ENCODE data around the gene PDE3A.
"Not testable (repeated sequence)": the region's sequence is repeated elsewhere in the genome, so short reads cannot be mapped to it uniquely, and the experiment has no call there.

Gene PDE3A

DNA sequence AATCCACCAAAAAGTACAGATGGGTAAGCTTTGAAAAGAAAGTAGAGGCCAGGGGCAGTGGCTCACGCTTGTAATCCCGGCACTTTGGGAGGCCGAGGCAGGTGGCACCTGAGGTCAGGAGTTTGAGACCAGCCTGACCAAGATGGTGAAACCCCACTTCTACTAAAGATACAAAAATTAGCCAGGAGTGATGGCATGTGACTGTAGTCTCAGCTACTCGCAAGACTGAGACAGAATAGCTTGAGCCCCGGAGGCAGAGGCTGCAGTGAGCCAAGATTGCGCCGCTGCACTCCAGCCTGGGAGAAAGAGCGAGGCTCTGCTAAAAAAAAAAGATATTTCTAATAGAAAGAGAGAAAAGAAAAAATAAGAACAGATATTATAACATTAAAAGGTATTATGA is 192.6 kb downstream of the PDE3A start:
- DNase-seq: no peak

DNA sequence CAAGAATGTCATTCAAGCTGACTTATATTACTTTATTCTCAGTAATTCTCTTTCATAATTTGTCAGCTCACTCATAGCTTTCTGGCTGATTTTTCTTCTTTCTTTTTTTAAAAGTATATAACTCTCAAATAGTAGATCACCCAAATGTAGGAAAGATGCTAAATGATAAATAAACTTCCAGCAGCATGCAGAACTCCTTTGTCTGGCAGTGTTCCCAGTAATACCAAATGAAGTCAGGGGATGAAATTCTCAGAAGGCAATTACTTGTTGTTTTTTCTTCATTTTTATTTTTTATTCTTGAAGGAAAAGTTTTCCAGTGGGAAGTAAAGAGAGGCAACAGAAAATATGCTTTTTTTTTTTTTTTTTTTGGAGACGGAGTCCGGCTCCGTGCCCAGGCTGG is 193.5 kb downstream of the PDE3A start:
- DNase-seq: no peak

DNA sequence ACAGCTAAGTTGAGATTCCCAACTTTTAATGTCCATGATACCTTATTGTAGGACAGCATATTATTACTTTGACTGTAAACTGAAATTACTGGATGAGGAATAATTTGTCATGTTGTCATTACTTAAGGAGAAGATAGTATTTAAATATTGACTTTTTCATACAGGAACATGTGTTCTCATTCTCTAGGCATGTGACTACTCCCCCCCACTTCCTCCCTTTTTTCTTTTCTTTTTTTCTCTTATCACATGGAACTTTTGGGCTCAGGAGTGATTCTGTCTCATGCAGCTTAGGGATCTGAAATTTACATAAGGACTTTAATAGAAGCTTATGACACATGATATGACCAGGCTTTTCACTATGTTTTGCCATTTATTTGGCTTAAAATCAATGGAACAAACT is 199.1 kb downstream of the PDE3A start:
- DNase-seq: no peak

DNA sequence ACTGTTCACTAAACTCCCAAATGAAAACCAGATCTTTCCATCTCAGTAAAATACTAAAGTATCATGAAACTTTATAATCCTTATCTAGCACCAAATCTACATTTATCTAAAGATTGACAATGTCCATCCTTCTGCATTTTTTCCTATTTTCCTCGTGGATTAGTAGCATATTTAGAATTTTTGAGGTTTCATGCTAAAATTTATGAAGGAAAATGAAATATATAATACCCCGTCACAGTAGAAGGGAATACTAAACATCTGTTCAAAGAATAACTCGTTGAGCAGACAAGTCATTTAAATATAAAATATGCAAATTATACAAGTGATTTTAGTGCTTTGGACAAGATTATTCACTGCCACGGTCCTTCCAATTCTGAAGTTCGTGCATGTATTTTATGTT is 204.1 kb downstream of the PDE3A start:
- DNase-seq: no peak

DNA sequence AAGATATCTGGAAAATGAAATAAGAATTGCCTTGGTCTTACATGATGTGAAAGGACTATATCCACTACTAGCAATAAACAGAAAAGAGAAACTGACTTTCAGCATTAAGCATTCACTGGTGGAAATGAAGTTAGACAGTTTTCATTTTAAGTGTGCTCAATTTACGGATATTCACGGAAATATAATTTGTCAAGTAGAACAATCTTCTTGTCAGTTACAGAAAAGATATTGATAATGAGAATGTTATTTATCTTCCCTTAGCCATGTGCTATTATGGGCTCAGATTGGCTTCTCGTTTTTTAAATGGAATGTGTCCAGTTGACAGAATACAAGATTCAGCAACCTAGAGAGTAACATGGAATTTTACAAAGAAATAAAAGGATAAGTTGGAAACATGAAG is 208.2 kb downstream of the PDE3A start:
- DNase-seq: no peak

DNA sequence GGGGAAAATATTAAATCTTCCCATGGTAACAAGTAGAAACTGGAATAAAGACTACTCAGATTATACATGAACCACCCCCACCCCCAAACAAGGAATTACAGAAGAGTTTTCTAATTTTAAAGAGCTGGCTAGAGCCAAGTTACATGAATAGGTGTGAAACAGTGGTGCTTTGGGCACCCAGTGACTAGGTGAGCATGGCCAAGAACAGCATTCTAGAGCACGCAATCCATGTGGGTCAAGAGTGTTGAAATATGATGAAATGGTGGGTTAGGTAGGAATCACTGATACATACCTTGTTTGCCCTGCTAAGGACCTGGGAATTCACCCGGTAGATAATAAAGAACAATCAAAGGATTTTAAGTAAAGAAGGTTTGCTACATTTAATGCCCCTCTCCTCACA is 208.7 kb downstream of the PDE3A start:
- no peak for DNase-seq

DNA sequence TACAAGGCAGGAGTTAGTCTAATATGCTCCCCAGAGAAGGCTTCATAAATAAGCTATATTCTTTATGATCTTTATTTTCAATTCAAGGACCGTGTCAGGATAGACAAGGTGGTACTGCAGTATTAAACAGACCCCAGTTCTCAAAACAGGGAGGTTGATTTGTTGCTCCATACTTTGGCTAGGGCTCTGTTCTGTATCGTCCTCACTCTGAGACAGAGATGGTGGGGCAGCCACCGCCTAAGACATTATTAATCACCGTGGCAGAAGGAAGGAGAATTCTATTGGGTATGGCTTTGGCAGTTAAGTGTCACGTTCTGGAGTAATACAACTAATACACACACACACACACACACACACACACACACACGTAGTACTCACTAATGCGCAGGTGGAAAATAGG is 209.8 kb downstream of the PDE3A start:
- no peak for DNase-seq

DNA sequence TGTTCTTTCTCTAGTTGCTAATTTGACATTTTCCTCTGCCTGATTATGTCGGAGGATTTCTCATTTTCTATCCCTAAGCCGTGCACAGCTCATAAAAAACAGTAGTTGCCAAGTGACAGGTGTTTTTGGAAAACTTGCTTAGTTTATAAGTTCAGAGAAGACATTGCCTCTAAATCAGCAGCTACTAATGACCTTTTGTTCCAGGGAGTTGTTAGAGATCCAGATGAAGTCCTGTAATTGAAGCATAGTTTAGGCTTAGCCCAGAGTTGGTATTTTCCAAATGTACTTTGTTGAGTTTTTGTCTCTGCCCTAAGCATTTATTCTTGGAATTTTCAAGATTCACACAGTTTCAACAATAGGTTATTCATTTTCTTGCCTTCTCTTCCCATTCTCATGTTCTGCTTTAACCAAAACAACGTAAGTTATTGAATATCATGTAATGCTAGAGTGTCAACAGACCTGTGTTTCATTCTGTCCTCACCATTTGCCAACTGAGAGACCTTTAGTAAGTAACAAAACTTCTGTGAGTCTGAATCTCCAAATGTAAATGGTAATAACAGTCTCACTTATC is 216.8 kb downstream of the PDE3A start:
- DNase-seq: no peak

DNA sequence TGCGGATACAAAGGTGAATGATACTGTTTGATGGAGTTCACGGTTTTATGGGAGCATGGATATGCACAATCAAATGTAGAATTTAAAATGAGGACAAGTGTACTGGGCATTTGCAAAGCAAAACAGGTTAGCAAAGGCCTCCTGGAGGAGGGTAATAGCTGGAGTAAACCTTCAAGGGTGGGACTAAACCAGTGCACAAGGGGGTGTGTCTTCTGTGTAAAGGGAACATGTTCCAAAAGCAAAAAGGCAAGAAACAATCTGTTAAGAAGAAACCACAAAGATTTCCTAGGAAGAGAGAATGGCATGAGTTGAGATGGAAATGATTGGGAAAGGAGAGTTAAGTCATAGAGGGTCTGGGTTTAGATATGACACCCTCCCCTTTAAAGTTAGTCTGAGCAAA is 217.6 kb downstream of the PDE3A start:
- no peak for DNase-seq

DNA sequence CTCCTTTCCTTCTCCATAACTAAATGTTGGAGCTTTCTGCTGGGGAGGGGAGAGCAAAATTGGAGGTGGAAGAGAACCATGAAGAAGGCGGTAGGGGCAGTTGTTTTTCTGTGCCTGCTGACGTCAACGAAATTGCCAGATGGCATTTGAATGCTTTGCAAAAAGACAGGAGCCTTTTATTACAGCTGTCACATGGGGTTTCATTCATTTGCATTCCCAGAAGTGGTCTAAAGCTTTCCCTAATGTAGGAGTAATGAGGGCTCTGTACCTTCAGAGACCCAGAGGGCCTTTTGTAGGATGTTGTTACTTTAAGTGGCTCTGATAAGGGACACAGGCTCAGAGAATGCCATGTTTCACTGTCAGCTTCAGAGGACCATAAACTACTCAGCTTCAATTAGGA is 219.7 kb downstream of the PDE3A start:
- no peak for DNase-seq

DNA sequence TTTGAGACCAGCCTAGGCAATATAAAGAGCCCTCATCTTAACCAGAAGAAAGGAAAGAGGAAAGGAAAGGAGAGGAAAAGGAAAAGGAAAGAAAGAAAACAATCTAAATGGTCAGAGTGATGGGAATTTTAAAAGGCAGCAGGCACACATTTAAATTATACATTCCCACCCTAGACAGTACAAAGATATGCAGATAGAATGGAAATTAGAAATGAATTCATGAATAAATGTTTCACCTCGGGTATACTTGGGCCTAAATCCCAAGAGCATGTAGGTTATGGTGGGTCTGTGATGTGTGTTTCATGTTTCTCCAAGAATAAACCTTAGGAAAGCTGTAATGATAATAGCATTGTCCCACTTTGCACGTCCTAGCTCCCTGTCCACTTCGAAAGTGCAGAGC is 222.2 kb downstream of the PDE3A start:
- no peak for DNase-seq

DNA sequence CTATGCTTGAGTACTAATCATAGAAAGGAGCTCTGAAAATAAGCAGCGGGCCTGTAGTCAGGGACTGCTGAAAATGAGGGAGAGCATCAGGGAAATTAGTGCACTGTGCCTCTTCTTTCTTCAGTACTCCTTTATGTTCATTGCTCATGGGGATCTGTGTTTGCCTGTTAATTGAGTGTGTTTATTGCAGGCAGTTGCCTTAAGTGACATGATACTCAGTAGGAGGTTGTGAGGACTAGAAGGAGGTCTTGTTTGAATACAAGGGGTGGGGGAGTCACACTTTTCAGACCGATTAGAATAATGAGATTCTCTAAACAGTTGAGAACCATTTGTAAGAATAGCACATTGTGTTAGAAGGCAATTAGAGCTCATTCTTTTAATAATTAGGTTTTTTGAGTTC is 224.2 kb downstream of the PDE3A start:
- no peak for DNase-seq

DNA sequence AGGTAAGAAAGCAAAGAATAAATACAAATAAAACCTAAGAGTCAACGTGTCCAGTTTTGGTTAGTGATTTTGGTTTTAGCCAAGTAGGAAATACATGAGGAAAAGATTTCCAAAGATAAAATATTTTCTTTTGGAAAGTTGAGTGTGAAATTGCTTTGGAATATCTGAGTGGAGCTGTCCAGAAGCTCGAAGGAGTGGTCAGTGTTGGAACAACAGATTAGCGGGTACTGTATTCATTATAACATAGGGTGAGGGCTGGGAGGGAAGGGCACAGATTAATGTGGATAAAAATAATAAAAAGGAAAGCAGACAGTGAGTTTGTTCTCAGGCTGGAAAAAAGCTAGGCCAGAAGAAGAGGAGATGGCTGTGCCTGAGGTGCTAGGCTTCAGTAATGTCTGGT is 225.3 kb downstream of the PDE3A start:
- no peak for DNase-seq

DNA sequence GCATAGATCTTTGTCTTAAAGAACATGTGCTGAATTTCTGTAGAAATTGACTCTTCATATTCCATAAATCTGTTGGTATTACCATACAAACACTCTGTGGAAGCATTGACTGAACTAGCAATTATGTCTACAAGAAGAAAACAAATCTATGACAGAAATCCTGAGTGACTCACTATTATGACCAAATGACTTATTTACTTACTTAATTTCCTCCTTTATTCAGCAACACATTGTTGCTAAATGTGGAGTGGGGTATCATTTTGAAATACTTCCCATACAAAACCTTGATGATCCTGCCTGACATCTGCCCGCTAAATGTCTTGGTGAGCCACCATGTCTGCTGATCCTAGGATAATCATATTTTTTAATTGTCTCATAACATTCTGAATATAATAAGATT is 227.7 kb downstream of the PDE3A start:
- no peak for DNase-seq

DNA sequence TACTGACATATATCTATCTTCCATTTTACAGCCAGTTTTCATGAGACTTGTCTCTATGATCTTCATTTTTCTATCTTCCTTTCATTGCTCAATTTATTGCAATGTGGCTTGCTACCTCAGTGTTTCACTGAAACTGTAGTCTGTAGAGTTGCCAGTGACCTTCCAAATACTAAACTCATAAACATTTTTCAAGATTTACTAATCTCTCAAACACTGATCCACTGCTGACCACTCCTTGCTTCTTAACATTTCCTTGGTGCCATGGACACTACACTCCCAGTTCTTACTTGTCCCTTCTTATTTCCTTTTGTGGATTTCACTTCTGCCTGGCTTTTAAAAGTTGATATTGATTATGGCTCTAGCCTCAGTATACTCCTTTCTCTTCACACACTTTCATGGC is 231.4 kb downstream of the PDE3A start:
- DNase-seq: no peak

DNA sequence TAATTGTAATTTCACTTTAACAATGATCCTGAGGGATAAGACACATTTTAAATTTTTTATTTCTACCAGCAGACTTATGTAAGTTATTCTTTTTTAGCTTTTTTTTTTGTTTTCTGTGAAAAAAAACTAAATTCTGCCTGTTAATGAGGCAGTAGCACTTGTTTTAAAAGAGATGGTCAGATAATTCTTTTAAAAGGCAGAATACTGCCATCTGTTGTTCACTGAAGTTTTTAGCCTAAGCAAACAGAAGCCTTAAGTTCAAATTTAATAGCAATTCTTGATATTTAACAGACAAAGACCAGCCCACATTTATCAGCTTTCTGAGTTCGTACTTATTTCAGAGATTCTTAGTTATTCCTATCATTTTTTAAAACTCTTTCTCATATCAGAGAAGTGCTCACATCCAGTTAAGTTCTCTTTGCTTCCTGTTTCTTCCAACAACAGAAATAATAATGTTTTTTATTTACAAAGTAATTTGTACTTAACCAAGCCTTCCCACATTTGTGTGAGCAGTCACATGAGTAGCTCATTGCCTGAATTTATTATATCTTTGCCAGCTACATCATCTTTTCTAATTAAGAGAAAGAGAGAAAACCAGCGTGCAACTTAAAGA is 233.4 kb downstream of the PDE3A start:
- no peak for DNase-seq

DNA sequence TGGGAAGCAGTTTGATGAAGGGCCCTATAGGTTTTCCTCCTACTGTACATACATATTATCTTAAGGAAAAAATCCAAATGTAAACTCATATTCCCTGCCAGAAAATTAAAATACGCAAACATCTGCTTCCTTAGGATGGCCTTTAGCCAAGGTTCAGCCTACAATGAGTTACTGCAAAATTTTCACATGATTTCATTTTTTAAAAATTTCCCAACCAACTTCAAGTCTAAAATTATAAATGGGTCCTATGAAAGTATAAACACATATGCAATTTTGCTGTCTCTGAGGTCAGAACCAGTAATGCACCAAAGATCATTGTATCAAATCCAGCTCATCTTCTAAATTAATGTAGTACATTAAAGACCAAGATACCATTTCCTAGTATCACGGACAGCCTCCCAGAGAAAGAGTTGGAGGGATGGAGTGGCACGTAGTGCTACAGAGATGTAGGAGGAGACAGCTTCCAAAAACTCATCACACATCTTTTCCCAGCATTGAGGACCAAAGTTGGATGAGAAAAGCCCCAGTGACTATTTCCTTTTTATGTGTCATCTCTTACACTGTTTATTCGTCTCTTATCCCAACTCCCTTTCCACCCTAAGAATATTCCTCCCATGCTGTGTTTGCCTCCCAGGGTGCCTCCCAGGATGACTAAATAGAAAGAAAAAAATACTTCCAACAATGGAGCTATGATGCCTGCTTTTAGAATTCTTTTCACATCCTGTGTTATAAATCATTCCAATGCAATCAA is 234.5 kb downstream of the PDE3A start:
- no peak for DNase-seq

DNA sequence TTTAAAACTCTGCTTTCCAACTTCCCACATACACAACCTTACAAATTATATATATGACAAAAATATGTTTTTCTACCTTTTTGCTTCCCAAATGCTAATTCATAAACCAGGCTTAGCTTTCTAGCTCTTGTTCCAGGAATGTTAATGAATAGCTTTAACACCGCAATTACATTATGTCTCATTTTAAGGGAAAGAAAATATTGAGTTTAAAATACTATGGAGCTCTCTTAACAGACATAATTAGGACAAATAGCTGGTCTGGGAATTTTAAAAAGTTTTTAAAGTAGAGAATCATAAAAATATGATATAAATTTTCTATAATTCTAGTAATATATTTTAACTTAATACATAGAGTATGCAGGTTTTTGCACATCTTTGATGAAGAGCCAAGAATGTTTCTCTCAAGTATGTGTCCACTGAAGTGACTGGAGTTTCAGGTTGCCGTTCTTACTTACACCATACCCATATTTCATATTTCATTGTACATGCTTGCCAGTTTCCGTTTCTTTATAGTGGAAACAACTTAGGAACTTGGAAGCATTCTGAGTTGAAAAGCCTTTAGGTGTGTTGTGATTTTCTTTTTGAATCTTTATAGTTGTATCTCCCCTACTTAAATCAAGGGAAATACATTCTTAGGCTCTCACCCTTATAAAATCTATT is 236.2 kb downstream of the PDE3A start:
- DNase-seq: no peak

DNA sequence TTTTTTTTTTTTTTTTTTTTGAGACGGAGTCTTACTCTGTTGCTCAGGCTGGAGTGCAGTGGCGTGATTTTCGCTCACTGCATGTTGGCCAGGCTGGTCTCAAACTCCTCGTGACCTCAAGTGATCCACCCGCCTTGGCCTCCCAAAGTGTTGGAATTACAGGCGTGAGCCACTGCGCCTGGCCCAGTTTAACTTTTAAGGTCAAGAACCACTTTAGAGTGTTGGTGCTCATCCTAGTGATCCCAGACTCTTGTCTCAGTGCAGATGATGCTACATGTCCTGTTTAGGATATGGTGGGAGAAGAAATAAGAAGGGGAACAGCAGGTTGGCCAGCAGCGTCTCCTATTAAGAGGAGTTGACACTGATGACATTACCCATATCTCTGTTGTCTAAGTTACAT is 246.7 kb downstream of the PDE3A start:
- DNase-seq: not testable (repeated sequence)

DNA sequence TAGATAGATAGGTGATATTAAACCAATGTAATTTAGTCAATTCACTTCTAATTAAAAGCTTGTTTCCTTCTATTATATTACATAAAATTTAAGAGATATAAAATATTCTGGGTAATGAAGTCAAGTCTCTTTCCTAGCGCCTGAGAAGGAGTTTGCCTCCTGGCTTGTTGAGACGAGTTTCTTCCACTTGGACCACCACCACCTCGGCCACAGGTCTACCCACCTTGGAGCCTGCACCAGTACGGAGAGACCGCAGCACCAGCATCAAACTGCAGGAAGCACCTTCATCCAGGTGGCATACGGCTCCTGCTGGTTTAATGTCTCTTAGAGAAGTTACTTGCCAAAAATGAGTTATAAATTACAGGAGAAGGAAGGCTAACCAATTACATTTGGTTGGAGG is 247.8 kb downstream of the PDE3A start:
- no peak for DNase-seq

DNA sequence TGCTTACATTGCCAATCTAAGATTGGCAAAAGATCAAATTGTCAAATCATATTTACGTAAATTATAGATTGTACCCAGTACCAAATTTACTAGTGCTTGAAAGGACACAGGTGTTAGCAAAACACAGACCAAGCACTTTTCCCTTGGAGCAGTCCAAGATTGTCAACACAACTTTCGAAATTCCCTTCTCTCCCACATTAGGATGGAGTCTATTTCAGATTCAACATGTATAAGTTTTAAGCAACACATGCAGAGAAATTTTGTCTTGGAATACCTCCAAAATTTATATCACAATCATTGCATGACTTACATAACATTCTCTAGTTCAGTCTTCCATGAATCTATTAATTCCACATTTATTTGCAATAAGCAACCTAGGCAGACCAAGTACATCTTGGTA is 251.9 kb downstream of the PDE3A start:
- DNase-seq: no peak

DNA sequence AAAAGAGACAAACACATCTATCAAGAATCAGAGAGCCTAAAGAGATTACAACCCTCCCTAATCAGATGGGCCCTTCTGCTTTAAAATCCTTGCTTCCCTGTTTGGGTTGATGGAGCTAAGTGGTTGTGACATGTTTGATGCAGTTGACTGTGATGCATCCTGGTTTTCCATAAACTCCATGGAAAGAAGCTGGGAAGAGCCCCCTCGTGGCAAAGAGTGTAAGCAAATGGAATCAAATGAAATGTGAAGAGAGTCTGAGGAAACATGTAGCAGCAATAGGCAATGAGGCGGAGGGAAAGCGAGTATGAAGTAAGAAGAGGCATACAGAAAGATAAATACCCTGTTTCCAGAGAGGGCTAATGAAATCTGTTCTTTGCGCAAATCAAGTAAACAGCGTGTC is 256.4 kb downstream of the PDE3A start:
- no peak for DNase-seq

DNA sequence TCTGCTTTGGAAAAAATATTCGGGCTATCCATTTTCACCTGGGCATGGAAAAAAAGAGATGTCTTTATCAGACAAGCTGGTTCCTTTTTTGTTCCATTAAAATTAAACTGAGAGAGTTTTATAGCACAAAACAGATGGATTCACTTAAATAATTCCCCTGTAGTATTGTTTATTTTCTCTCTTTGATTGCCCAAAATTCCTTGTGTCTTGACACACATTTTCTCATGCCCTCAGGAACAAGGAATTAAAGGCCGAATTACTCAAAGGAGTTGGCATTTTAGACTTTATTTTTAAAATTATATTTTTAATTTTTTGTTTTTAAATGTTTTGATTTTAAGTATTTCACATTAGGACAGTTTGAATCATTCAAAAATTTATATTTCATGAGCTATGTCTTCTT is 257.2 kb downstream of the PDE3A start:
- no peak for DNase-seq

DNA sequence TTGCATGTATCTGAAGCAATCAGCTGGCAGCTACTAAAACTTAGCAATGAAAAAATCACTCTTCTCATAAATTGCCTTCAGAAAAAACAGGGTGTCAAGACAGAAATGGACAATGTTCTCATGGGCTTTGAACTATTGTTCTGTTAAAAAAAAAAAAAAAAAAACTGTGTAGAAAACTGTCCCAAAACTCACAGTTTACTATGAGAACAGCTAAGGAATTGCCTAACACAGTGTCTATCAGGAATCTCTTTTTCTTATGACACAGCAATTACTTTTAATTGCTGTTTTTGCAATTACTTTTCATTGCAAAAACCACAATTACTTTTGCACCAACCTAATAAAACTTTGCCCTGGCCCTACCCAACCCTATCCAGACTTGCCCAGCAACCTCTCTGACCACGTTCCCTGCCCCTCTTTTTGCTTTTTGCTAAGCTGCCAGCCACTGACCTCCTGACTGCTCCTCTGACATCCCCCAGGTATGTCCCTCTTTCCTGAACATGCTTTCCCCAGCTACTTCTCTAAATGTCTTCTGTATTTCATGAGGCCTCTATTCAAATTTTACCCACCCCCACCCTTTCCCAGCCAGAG is 258.8 kb downstream of the PDE3A start:
- DNase-seq: no peak

Measured in stimulated activated CD4-positive, alpha-beta T cell treated with anti-CD3 and anti-CD28 coated beads, Interleukin-12 subunit alpha, Interleukin-12 subunit beta, amount 100 ng/mL, for 4 hours (primary cell).